HG02623 (cell line): ENCODE data around the gene BACH2.
A peak's percentile ranks its signal among the peaks of the same experiment; 100 is the strongest.

Source experiments
- ATAC-seq: cut with Tn5 transposase; IDR thresholded peaks from one replicate; pipeline ENCODE4 v1.9.1; 2021; ENCODE audit warnings: moderate library complexity; ENCODE audit not compliant: unreplicated experiment

Gene BACH2

GRCh38 chr6:89952686-89953085 is 344.0 kb downstream of the BACH2 start:
- no peak for ATAC-seq

GRCh38 chr6:89952105-89952671 is 344.5 kb downstream of the BACH2 start:
- ATAC-seq: no peak

GRCh38 chr6:89951574-89952104 is 345.0 kb downstream of the BACH2 start:
- ATAC-seq: no peak

GRCh38 chr6:89950879-89951391 is 345.7 kb downstream of the BACH2 start:
- ATAC-seq: no peak

- ATAC-seq: no peak
Observed at GRCh38 chr6:89950446-89950845, 346.2 kb downstream of the BACH2 start.

- ATAC-seq: no peak
Observed at GRCh38 chr6:89948876-89949275, 347.8 kb downstream of the BACH2 start.

GRCh38 chr6:89944826-89945407 is 351.7 kb downstream of the BACH2 start:
- no peak for ATAC-seq

GRCh38 chr6:89944181-89944755 is 352.4 kb downstream of the BACH2 start:
- no peak for ATAC-seq

- no peak for ATAC-seq
Observed at GRCh38 chr6:89942601-89943000, 354.0 kb downstream of the BACH2 start.

- ATAC-seq: no peak
Observed at GRCh38 chr6:89941763-89942497, 354.7 kb downstream of the BACH2 start.

- ATAC-seq: no peak
Observed at GRCh38 chr6:89941031-89941762, 355.4 kb downstream of the BACH2 start.

- peak; percentile 92 for ATAC-seq
Observed at GRCh38 chr6:89940225-89941027, 356.2 kb downstream of the BACH2 start.

GRCh38 chr6:89939144-89939543 is 357.5 kb downstream of the BACH2 start:
- no peak for ATAC-seq

GRCh38 chr6:89938014-89938413 is 358.6 kb downstream of the BACH2 start:
- no peak for ATAC-seq

- no peak for ATAC-seq
Observed at GRCh38 chr6:89936177-89936576, 360.5 kb downstream of the BACH2 start.

- no peak for ATAC-seq
Observed at GRCh38 chr6:89934685-89935366, 361.8 kb downstream of the BACH2 start.

- ATAC-seq: no peak
Observed at GRCh38 chr6:89932245-89932802, 364.3 kb downstream of the BACH2 start.

GRCh38 chr6:89930789-89931188 is 365.9 kb downstream of the BACH2 start:
- no peak for ATAC-seq

- no peak for ATAC-seq
Observed at GRCh38 chr6:89928604-89929003, 368.0 kb downstream of the BACH2 start.
